HG03469 (cell line): ENCODE results near the gene MRPS9.
A peak's percentile ranks its signal among the peaks of the same experiment; 100 is the strongest.

ENCODE experiments used
- ATAC-seq: cut with Tn5 transposase; IDR thresholded peaks from one replicate; pipeline ENCODE4 v1.9.1; 2021; ENCODE audit warnings: mild to moderate bottlenecking, moderate library complexity, moderate number of reproducible peaks; ENCODE audit not compliant: unreplicated experiment

Gene MRPS9

DNA sequence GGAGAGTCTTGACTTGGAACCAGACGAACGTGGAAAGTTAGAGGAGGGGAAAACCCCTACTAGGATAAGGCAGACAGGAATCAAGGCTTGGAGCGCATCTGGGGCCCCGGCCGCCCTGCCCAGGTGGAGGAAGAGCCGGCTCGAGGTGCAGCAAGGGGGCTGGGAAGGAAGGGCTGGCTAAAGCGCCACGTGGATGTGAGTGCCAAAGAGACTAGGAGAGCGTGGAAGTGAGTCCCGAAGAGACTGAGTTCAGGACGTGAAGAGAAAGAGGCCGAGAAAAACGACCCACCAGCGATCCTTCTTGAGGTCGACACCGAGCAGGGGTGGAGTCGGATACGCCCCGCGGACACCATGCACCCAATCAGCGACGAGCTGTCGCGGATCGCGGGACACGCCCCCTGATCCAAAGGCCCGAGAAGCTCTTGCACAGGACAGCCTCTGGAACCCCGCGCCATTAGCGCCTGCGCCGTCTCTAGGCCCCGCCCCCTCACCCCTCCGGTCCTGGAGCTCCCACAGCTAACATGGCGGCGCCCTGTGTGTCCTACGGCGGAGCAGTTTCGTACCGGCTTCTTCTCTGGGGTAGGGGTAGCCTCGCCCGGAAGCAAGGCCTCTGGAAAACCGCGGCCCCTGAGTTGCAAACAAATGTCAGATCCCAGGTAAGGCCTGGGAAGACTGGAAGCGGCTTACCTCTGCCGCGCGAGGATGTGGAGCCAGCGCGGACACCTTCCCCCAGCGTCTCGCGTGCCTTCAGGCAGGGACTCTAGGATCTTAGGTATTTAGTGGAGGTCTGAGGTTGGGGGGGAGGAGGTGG, at the start of gene MRPS9:
Gene MRPS9, plus strand, starts transcription at position 498 of the 811 bp plus-strand sequence. Its CDS starts 24 bp downstream, at position 522.
- ATAC-seq: peak; percentile 99

DNA sequence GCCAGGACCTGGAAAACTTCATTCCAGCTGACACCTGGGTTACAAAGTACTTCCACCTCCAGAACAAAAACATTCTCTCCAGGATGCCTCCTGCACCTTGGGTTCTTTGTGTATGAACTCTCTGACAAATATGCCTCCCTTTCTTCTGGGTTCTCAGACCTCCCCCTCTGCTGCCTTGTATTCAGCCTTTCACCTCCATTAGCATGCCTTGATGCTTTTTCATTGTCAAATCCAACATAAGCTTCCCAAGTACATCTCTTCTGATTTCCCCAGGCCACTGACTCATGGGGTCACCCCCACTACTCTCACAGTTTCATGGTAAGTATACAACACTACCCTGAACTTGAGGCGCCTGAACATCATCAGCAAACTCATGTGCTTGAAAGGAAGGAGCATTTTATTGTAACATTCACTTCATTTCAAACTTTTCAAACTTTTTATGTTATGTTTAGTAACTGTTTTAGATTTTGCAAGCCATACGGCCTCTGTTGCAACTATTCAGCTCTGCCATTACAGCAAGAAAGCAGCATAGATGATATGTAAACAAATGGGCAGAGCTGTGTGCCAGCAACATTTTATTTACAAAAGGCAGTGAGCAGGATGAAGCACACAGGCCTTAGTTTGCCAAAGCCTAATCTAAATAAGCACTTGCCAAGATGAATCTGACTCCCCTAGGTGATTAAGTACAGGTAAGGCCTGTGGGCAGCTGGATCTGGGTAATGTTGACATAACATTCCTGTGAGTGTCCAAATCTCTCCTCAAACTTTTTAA, 32.5 kb upstream of the MRPS9 start:
- ATAC-seq: no peak

DNA sequence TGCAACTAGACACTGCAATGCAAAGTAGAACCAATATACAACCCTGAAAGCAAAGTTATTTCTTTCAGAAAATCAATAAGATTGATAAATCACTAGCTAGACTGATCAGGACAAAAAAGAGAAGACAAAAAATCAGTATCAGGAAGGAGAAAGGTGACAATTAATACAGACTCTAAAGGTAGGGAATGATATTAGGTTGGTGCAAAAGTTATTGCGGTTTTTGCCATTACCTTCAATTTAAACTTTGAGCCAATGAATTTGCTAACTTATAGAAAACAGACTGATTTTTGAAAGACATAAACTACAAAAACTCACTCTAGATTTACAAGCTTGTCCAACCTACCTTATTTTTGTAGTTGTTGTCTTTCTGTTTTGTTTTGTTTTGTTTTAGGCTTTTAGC, 30.5 kb upstream of the MRPS9 start:
- no peak for ATAC-seq

DNA sequence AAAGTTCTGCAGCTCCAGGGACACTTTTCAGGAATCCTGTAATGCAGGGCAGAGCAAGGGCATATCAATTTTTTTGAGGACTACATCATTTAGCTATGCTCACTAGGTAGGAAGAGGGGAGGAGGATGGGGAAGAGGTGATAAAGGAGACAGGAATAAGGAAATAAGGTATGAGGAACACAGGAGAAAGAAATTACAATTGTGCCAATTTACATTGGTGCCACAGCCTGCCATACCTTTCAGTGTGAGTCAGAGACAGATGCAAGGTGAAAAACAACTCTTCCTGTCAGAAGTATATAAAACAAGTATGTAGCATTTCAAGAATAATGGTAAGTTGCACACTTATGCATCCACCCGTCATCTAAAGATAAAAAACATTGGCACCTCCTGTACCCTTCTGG, 5.4 kb upstream of the MRPS9 start:
- ATAC-seq: no peak

DNA sequence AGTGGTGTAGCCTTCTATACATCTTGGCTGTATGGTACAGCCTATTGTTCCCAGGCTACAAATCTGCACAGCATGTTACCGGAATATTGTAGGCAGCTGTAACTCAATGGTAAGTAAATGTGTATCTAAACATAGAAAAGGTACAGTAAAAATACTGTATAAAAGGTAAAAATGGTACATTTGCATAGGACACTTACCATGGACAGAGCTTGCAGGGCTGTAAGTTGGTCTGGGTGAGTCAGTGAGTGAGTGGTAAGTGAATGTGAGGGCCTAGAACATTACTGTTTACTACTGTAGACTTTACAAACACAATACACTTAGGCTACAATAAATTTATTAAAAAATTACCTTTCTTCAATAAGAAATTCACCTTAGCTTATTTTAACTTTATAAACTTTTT, 3.7 kb upstream of the MRPS9 start:
- no peak for ATAC-seq

DNA sequence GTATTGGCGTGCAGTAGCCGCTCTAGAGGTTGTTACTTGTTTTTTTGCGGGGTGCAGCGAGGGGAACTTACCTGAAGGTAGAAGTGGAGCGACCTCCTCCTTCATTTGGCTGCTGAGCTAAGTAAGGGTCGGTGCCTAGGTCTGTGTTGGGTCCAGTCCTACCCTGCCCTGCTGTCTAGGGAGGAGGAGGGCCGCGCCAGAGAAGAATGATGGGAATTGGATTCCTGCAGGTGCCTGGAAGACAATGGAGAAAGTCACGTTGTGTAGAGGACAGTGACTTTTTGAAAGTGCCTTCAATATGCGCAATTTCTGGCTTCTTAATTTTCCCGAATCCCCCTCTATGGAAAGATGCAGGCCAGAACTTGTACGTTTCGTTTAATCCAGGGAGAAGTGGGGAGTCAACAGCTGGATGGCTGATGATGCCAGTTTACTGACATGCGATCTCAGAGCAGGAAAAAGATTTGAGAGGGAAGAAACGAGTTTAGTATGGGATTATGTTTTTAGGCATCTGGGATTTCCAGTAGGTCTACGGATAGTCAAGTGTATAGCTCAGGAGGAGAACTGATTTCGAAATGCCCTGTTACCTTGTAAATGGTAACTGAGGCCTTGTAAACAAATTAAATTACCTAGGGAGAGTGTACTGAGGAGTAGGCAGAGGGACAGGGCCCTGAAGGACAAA, 653 bp downstream of the MRPS9 start:
- no peak for ATAC-seq

DNA sequence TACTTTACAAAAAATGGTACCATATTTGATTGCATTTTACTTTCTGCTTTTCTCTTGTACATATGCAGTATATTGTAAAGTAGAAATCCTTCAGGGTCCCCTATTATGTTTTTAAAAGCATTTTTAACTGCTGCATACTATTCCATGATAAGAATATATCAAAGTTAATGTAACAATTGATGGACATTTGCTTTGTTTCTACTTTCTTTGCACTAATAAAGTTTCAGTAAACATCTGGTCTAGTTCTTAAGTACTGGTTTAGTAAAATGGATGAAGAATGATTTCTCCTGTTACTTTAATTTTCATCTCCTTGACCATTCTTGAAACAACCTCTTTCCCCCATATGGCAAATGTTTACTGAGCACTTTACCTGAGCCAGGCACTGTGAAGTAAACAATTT, 1.7 kb downstream of the MRPS9 start:
- ATAC-seq: no peak

DNA sequence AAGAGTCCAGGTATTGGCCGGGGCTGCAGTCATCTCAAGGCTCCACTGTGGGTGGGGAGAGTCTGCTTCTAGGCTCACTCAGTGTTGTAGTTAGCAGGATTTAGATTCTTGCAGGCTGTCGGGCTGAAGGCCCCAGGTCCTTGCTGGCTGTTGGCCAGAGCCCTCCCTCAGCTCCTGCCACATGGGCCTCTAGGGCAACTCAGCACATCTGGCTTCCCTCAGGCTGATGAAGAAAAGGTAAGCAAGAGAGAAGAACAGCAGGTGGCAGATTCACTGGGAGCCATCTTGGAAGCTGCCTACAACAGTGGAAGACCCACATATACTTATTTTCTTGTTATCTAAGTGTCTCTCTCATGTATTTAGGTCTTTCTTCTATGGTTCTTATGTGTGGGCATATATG, 4.3 kb downstream of the MRPS9 start:
- ATAC-seq: no peak

DNA sequence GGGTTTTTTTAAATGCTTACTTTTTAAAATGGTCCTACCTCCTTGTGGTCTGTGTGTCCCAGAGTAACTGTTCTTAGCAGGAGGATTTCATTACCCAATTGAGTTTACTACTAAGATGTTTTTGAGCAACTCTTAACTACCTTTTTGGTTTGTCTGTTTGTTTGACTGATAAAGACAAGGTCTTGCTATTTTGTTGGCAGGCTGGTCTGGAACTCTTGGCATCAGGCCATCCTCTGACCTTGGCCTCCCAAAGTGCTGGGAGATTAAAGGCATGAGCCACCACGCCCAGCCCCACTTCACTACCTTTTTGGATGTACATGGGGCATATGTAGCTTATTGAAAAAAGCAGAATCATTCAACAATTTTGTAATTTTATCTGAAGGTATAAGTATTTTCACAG, 14.9 kb downstream of the MRPS9 start:
- no peak for ATAC-seq

DNA sequence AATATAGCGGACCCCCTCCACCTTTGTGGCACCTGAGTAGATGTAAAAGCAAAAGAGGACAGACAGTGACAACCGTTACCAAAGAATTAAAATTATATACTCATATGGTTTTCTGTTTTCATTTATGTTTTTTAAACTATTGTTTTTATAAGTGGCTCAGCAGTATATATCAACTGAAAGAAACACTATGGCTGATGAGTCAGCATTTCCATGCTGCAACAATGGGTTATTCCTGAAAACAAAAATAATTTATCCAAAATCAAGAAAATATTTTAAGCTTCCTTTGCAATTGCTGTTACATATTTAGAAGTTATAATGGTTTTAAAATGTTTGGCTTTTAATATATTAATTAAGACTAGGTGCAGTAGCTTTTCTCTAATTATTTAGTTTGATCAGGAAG, 17.7 kb downstream of the MRPS9 start:
- ATAC-seq: no peak

DNA sequence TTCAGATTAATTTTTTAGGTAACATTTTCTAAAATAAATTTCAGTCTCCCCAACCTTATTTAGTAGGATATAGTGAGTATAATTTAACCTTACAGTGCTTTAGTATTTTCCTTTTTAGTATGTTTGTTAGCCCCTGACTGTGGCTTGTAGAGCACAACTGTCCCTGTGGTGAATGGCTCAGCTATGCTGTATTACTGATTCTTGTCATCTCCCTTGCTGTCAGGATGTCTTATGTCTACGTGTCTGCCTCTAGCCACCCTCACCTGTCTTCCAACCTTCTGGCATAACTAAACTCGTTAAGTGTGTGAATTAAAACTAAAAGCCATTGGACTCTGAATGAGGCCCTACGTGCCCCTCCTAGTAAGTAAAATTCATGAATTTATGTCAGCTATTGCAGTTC, 18.4 kb downstream of the MRPS9 start:
- no peak for ATAC-seq

DNA sequence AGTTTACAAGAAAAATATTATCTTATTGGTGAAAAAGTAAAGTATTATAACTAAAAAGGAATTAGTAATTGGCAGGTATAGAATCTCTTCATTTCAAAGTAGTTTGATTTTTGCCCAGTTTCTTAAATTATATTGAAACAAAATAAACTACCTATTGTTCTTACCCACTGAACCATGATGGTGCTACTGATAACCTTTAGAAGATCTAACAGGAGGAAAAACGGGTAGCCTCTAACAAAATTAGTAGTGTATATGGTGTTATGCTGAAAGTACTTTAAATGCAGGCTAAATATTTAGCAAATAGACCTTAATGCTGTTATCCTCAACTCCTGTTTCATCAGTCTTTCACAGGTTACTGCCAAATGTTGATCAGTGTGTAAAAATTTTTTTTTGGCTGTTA, 19.1 kb downstream of the MRPS9 start:
- ATAC-seq: no peak

DNA sequence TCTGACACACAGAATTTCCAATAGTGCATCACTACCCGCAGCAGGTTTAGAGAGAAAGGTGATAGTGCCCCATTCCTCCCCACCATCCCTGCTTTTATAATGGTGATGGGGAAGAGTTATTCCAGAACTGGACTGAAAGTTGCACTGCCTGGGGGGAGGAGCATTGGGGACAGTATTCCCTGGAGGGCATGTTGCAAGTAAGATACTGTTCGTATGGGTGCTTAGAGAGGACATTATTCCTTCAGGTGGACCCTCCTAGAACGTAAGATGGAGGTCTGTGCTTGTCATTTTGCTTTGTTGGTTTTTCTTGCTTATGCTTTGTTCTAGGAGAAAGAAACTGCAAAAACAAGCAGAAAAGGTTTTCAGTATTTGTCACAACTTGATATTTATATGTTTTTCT, 23.7 kb downstream of the MRPS9 start:
- ATAC-seq: no peak

DNA sequence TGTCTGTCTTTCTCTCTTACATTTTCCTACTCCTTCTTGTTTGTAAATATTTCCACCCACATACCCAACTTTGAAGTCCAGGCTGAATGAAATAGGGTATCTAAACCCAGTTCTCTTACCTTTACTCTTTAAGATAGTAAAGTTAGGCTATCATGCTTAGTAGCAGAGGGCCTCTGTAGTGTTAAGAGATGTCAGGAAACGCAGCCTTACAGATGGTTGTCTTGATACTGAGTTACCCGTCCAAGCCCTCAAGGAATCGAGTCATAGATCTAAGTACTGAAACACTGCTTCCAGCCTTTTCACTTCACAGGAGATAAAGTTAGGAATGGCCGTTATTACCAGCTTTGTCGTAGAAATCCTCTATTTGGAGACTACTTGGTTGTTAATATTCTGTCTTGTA, 24.3 kb downstream of the MRPS9 start:
- ATAC-seq: no peak

DNA sequence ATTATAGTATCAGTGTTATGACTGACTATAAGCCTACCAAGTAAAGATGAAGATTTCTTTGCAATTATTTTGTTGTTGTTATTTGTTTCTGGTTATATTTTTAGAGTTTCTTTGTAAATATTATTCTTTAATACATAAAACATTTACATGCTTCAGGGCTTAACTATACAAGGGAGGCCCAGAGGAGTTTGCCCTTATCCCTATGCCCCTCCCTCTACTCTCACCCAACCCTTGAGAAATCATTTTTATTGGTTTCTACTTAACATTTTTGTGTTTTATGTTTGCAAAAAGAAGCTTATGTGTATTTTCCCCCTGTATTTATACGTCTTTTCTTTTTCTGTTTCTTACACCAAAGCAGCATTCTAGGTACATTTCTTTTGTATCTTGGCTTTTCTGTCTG, 30.5 kb downstream of the MRPS9 start:
- no peak for ATAC-seq

DNA sequence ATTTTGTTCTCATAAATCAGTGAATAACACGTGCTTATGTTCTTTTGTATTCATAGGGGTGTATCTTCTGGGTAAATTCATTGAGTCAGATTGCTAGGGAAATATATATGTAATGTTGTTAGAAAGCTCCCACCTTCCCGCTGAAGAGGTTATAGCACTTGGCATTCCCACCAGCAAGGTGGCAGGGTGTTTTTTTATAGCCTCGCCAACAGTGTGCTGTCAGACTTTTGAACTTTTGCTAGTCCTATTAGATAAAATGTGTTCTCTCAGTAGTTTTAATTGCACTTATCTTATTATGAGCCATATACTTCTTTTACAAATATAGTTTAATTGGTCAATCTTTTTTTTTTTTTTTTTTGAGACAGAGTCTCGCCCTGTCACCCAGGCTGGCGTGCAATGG, 31.0 kb downstream of the MRPS9 start:
- ATAC-seq: no peak

DNA sequence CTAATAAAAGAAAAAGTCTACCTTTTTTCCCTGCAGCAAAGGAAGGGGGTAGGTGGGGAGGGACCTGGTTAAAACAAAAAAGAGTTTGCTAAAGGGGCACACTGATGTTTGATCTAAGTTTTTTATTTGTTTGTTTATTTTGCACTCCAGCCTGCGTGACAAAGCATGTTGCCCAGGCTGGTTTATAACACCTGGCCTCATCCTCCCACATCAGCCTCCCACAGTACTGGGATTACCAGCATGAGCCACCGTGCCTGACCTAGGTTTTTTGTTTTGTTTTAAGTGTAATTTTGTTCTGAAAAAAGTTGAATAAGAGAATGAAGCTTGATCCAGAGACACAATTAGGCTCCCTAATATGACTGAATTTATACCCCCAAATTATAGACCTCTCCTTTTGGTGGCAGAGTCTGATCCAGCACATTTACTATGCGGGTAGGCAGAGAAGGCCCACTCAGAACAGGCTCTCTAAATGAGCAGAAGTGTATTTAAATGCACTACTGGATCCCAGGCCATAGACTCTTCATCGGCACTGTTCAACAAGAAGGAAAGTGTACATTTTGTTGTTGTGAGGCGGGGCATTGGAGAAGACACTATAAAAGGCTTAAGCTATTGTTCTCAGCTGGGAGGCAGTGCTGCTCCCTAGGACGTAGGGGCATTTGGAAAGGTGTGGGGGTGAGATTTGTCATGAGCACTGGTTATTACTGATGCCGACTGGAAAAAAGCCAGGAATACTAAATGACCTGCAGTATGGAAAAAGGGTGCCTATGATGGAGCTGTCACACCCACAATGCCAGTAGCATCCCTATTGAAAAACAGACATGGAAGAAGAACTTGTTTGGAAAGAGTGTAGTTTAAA, 32.4 kb downstream of the MRPS9 start:
- no peak for ATAC-seq

DNA sequence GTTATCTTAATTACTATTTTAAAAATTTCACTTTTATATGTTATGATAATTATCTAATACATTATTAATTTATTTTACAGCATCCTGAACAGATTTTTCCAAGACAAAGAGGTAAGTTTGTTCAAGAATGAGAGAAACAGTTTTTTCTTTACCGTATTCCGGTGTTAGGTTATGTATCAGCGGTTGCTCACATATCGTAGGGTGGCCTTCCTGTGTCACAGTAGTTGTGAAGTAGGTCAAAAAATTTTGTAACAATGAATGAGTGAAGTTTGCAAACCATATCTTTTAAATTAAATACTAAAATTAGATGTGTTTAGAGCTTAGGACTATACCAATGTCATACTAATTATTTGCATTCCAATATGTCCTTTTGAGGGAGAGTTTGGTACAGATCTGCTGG, 33.5 kb downstream of the MRPS9 start:
- ATAC-seq: no peak

DNA sequence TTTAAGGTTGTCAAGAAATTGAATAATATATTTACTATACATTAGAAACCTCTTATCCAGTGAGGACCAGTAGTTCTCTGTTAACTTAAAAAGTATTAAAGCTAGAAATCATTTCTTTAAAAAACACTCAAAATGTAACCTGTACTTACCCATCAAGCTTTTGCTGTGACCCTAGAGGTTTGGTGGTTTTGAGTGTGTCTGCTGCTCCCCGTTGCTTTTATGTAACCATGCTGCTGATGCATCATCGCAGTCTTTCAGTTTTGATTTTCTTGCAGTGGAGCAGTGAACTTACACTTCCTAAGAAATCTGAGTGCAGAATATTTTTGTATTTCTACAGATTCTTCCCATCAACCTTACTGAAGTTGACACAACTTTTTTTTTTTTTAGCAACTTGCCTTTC, 34.2 kb downstream of the MRPS9 start:
- peak; percentile 86 for ATAC-seq

DNA sequence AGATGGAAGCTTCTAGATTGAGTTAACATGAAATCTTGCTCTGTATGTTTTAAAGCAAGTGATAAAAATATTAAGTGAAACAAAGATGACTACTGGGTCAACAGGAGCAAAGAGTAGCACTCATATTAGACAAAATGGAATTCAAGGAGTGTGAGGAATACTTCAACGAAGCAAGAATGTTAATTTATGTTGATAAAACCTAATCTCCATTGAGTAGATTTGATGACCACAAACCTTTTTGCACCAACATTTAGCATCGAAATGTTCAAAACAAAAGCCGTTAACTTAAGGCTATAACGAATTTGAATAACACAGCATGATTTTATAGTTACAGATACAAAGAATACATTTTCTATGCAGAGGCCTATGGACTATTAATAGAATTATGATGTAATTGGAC, 35.7 kb downstream of the MRPS9 start:
- no peak for ATAC-seq

DNA sequence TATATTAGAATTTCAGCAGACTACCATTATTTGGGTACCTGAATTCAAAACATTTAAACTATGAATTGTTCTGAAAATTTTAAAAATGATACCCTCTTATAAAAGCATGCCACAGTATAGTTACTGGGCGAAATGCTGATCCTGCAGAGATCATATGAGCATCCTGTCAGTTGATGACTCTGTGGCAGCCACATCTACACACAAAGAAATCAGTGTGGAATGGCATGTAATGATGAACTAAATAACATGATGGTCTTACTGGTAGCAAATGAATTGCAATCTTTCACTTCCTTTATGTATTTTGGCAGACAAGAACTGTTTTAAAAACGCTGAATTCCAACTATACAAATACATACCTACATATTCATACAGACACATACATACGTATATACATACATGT, 38.3 kb downstream of the MRPS9 start:
- ATAC-seq: no peak
